Fibroblast of lung (primary cell): ENCODE data around the gene DRAXIN. TPM values are rescaled to one million over a fixed set of nuclear protein-coding genes. Genes with fewer than 3 reads are reported as not detected.

Experiments
- DNase-seq, 2 donors: peaks; one replicate each; pipeline versions ENCODE4 v3.0.0 to v3.0.0-alpha.2; 2010; ENCODE audit warnings: low read depth in 2 of 2
- H2AFZ ChIP-seq: 2 replicates; pipeline ENCODE4 v1.5.1; 2012; ENCODE audit warnings: low read length, control low read depth, inconsistent platforms
- H3K27ac ChIP-seq: 2 replicates; pipeline ENCODE4 v1.5.1; 2011; ENCODE audit warnings: low read length, control low read depth; ENCODE audit not compliant: insufficient read depth
- H3K27me3 ChIP-seq: 2 replicates; pipeline ENCODE4 v1.5.1; 2011; ENCODE audit warnings: mild to moderate bottlenecking, low read length; ENCODE audit not compliant: control insufficient read depth, insufficient read depth
- H3K36me3 ChIP-seq: 2 replicates; pipeline ENCODE4 v1.5.1; 2011; ENCODE audit warnings: low read length; ENCODE audit not compliant: control insufficient read depth, insufficient read depth
- H3K4me1 ChIP-seq: 2 replicates; pipeline ENCODE4 v1.5.1; 2011; ENCODE audit warnings: low read length; ENCODE audit not compliant: control insufficient read depth, insufficient read depth; ENCODE audit errors: extremely low read depth
- H3K4me2 ChIP-seq: 2 replicates; pipeline ENCODE4 v1.5.1; 2011; ENCODE audit warnings: low read length, control low read depth; ENCODE audit not compliant: insufficient read depth; ENCODE audit errors: extremely low read depth
- H3K4me3 ChIP-seq, 4 experiments: fragments of 200-600 bp in 1 of 4; sonication (generic) in 1 of 4; replicated peaks in 1 of 4; 2 replicates each; pipeline ENCODE4 v1.5.1; 2011 to 2016; ENCODE audit warnings: low read length in 4 of 4, low read depth in 3 of 4, mild to moderate bottlenecking in 3 of 4, control low read depth in 2 of 4, inconsistent platforms in 1 of 4, mixed read lengths in 1 of 4; ENCODE audit not compliant: insufficient read depth in 1 of 4; ENCODE audit errors: control extremely low read depth in 1 of 4
- H3K79me2 ChIP-seq: 2 replicates; pipeline ENCODE4 v1.5.1; 2012; ENCODE audit warnings: mild to moderate bottlenecking, low read length, inconsistent platforms; ENCODE audit not compliant: control insufficient read depth, insufficient read depth
- H3K9ac ChIP-seq: 2 replicates; pipeline ENCODE4 v1.5.1; 2011; ENCODE audit warnings: mild to moderate bottlenecking, low read length, control low read depth; ENCODE audit not compliant: insufficient read depth
- H3K9me3 ChIP-seq: 2 replicates; pipeline ENCODE4 v1.5.1; 2012; ENCODE audit warnings: low read depth, low read length; ENCODE audit not compliant: control insufficient read depth, insufficient read depth
- H4K20me1 ChIP-seq: 2 replicates; pipeline ENCODE4 v1.5.1; 2011; ENCODE audit warnings: low read length; ENCODE audit not compliant: control insufficient read depth, insufficient read depth; ENCODE audit errors: extremely low read depth
- EZH2 ChIP-seq: IDR thresholded peaks from 2 replicates; pipeline ENCODE4 v1.5.1; 2012; ENCODE audit warnings: low read length, control low read depth, mild to moderate bottlenecking; ENCODE audit errors: missing control alignments
- polyA plus RNA-seq, 2 donors: library from polyadenylated mRNA; depleted of rRNA in 1 of 2; stranded (reverse) in 1 of 2; unstranded in 1 of 2; fragments of >200 nt; gene quantifications; 2 replicates each; pipeline ENCODE4 v1.2.1, GENCODE V29; 2011 to 2012; ENCODE audit warnings: missing spikeins in 1 of 2
- total RNA-seq: library from RNA; depleted of rRNA; stranded (reverse); fragments of >200 nt; gene quantifications from 2 replicates; pipeline ENCODE4 v1.2.1, GENCODE V29; 2014
- TF ChIP-seq, protein P1 (sequence below), 2 donors: IDR thresholded peaks in 1 of 2; conservative IDR thresholded peaks in 1 of 2; 1 replicate in 1 of 2; 2 replicates in 1 of 2; pipeline ENCODE4 v1.5.1; 2011 to 2012; ENCODE audit warnings: low read length in 2 of 2, control low read depth in 1 of 2, inconsistent platforms in 1 of 2, low read depth in 1 of 2, mild to moderate bottlenecking in 1 of 2

Gene DRAXIN
- total and polyA plus RNA-seq, 2 donors (not counting 1 experiment from before 2014, with no cell fraction given): 0.03 to 0.50 TPM

DNA sequence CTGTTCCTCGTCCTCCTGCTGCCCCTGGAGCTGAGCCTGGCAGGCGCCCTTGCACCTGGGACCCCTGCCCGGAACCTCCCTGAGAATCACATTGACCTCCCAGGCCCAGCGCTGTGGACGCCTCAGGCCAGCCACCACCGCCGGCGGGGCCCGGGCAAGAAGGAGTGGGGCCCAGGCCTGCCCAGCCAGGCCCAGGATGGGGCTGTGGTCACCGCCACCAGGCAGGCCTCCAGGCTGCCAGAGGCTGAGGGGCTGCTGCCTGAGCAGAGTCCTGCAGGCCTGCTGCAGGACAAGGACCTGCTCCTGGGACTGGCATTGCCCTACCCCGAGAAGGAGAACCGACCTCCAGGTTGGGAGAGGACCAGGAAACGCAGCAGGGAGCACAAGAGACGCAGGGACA, 14.8 kb downstream of the DRAXIN start:
- Histone ChIP-seq H3K36me3 (no peaks in the 10 kb centered on the region), H3K27ac (no peak overlapping the region), H3K79me2 (no peaks in the 10 kb centered on the region), H3K4me2 (no peak overlapping the region), H3K27me3 (peaks cover 14% of the 10 kb centered on the region), H2AFZ (no peak overlapping the region), H3K9ac (no peak overlapping the region), H3K4me1 (no peaks in the 10 kb centered on the region), H3K9me3 (no peaks in the 10 kb centered on the region), H4K20me1 (no peaks in the 10 kb centered on the region), H3K4me3 (no peak overlapping the region)
- no peak for DNase-seq
- no peak for TF ChIP-seq EZH2
- TF ChIP-seq, protein P1, sequence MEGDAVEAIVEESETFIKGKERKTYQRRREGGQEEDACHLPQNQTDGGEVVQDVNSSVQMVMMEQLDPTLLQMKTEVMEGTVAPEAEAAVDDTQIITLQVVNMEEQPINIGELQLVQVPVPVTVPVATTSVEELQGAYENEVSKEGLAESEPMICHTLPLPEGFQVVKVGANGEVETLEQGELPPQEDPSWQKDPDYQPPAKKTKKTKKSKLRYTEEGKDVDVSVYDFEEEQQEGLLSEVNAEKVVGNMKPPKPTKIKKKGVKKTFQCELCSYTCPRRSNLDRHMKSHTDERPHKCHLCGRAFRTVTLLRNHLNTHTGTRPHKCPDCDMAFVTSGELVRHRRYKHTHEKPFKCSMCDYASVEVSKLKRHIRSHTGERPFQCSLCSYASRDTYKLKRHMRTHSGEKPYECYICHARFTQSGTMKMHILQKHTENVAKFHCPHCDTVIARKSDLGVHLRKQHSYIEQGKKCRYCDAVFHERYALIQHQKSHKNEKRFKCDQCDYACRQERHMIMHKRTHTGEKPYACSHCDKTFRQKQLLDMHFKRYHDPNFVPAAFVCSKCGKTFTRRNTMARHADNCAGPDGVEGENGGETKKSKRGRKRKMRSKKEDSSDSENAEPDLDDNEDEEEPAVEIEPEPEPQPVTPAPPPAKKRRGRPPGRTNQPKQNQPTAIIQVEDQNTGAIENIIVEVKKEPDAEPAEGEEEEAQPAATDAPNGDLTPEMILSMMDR (conservative IDR thresholded peaks at IDR 0.05 in 1 of 2, IDR thresholded peaks at IDR 0.05 in 1 of 2; ENCODE audit: low read depth in 1 of 2, low read length in 2 of 2): no peak

DNA sequence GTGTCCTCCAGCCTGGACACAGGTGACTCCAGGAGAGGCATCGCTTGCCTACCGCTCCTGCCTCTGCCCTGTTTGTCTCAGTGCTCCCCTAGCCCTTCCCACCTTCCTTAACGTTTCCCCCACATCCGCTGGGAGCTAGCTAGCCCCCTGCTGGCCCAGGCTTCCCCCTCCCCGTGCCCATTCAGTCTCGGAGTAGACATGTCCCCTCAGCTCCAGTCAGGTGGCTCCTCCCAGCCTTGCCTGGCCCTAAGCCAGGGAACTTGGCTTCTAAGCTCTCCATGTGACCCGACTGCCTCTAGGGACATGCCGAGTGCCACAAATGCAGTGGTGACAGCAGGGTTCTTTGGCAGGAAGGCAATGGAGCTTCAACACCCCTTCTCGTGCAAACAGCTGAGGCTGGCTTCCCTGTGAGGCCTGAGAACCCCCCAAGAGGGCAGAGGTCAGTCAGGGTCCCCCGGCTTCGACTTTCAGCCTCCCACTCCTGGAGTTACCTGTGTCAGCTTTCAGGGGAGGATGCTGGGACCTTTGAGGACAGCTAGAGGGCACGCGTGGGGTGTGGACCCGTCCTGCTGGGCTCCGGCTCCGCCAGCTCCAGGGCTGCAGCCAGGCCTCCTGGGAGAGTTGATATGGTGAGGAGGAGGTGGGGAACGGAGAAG, 16.2 kb downstream of the DRAXIN start:
- TF ChIP-seq, protein P1 (conservative IDR thresholded peaks at IDR 0.05 in 1 of 2, IDR thresholded peaks at IDR 0.05 in 1 of 2; ENCODE audit: low read depth in 1 of 2, low read length in 2 of 2): no peak
- TF ChIP-seq EZH2: no peak
- no peak overlapping the region for H3K4me2 ChIP-seq
- H3K9me3 ChIP-seq: no peaks in the 10 kb centered on the region
- H3K4me1 ChIP-seq: no peaks in the 10 kb centered on the region
- no peaks in the 10 kb centered on the region for H3K79me2 ChIP-seq
- H3K9ac ChIP-seq: no peak overlapping the region
- no peak overlapping the region for H2AFZ ChIP-seq
- no peak overlapping the region for H3K27ac ChIP-seq
- no peak overlapping the region for H3K4me3 ChIP-seq
- no peak for DNase-seq
- no peaks in the 10 kb centered on the region for H3K36me3 ChIP-seq
- no peaks in the 10 kb centered on the region for H4K20me1 ChIP-seq
- H3K27me3 ChIP-seq: peaks cover 8% of the 10 kb centered on the region

DNA sequence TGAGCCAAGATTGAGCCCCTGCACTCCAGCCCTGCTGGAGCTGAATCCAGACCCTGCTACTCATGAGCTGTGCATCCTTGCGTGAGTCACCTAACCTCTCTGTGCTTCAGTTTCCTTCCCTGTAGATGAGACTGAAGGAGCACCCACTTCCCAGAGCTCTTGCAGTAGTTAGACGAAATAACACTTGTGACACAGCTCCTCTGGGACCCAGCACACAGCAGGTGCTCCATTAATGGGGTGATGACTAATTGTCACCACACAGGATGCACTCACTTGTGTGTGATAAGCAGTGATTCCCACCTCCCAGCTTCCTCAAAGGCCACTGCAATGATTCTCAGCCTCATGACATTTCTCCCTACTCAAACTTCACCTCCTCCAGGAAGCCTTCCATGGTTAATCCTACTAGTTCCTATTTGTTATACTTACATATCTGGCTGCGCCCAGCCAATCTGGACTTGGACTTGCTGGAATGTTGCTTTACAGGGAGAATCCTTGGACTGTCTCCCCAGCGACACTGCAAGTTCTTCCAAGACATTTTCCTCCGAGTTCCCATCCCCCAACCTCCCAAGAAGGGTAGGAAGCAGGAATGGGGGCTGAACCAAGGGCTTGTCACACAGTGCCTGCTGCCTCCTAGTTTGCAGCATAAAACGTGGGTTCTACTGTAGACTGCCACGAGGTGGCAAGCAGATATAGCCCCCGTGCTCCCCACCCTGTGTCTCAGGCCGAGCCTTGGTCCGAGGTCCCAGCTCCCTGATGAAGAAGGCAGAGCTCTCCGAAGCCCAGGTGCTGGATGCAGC, 17.2 kb downstream of the DRAXIN start:
- Histone ChIP-seq H3K27ac (no peak overlapping the region), H3K9ac (no peak overlapping the region), H3K4me2 (no peak overlapping the region), H3K9me3 (no peaks in the 10 kb centered on the region), H3K4me3 (no peak overlapping the region), H4K20me1 (no peaks in the 10 kb centered on the region), H3K79me2 (no peaks in the 10 kb centered on the region), H3K36me3 (no peaks in the 10 kb centered on the region), H3K27me3 (peaks cover under 1% of the 10 kb centered on the region), H3K4me1 (no peaks in the 10 kb centered on the region), H2AFZ (no peak overlapping the region)
- no peak for DNase-seq
- TF ChIP-seq, protein P1 (conservative IDR thresholded peaks at IDR 0.05 in 1 of 2, IDR thresholded peaks at IDR 0.05 in 1 of 2; ENCODE audit: low read depth in 1 of 2, low read length in 2 of 2): no peak
- TF ChIP-seq EZH2: no peak
